Stimulated activated naive CD8-positive, alpha-beta T cell treated with anti-CD3 and anti-CD28 coated beads, Interleukin-15, Interleukin-2, amounts not matched to agents 100 ng/mL and 50 ng/mL, for 24 hours (primary cell): ENCODE results near the gene COX4I1.

Source experiments
- H3K27ac Mint-ChIP-seq: one replicate; pipeline ENCODE4 v1.8.0; 2021; ENCODE audit warnings: mild to moderate bottlenecking, mixed read lengths
- H3K27me3 Mint-ChIP-seq: one replicate; pipeline ENCODE4 v1.8.0; 2021; ENCODE audit warnings: mixed read lengths
- H3K36me3 Mint-ChIP-seq: one replicate; pipeline ENCODE4 v1.8.0; 2021; ENCODE audit warnings: low read depth, mixed read lengths
- H3K4me1 Mint-ChIP-seq: one replicate; pipeline ENCODE4 v1.8.0; 2021; ENCODE audit warnings: low read depth, mixed read lengths
- H3K4me3 Mint-ChIP-seq: one replicate; pipeline ENCODE4 v1.8.0; 2021; ENCODE audit warnings: mild to moderate bottlenecking, mixed read lengths
- H3K9me3 Mint-ChIP-seq: one replicate; pipeline ENCODE4 v1.8.0; 2021; ENCODE audit warnings: mixed read lengths

COX4I1 gene

DNA sequence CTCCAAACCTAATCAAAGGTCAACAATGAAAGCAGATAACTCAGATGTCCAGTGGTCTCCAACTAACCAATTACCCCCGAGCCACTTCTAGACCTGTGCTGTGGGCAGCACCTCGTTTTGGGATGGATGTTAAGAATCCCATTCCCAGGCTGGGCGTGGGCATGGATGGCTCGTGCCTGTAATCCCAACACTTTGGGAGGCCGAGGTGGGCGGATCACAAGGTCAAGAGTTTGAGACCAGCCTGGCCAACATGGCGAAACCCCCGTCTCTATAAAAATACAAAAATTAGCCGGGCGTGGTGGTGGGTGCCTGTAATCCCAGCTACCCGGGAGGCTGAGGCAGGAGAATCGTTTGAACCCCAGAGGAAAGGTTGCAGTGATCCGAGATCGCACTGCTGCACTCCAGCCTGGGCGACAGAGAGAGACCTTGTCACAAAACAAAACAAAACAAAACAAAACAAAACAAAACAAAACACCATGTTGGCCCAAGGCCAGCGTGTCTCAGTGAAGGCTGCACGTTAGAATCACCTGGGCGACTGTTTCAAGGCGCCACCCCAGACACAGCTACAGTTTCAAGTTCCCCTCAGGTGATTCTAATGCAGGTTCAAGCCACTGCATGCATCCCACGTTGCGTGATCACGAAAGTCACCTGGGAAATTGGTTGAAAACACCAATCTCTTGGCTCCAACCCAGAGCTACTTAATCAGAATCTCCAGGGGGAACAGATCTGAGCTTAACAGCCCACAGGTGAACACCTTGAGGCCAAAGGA, 21.3 kb downstream of the COX4I1 start:
- Mint-ChIP-seq H3K27ac (no peak overlapping the region), H3K9me3 (no peaks in the 10 kb centered on the region), H3K36me3 (no peaks in the 10 kb centered on the region), H3K27me3 (peaks cover 4% of the 10 kb centered on the region), H3K4me3 (no peak overlapping the region), H3K4me1 (peaks cover 16% of the 10 kb centered on the region)

DNA sequence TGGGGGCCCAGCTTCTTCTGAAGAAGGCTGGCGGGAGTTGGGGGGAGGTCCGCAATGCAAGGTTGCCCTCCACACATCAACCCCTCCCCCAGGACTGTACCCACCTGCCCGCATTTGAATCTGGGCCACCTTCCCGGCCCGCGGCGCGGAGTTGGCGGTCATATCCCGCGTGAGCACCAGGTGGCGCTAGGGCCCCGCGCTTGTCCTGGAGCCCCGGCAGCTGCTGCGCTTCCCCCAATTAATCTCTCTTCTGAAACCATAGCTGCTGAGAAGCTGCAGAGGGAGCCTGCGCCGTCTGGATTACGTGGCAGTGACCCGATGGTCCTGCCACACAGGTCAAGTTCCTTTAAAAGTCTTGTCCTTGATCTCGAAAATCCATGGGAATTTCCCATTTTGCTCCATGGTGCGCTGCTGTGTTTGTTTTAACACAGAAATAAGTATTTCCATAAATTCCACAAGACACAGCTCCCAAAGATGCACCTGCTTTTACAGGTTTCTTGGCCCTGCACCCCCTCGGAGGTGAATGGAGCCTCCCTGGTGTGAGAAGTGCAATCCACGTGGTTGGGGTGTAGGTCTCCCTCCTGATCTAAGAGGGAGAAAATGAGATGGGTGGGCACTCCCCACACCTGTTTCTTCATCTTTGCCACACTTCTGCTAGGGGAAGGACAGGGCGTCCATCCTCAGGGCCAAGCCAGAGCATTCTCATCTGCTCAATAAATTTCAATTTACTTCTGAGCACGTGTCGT, 22.1 kb downstream of the COX4I1 start:
- H3K36me3 Mint-ChIP-seq, result no peaks in the 10 kb centered on the region
- H3K27ac Mint-ChIP-seq, result no peak overlapping the region
- H3K4me1 Mint-ChIP-seq, result peaks cover 16% of the 10 kb centered on the region
- peaks cover 4% of the 10 kb centered on the region for H3K27me3 Mint-ChIP-seq
- H3K4me3 Mint-ChIP-seq, result no peak overlapping the region
- no peaks in the 10 kb centered on the region for H3K9me3 Mint-ChIP-seq

DNA sequence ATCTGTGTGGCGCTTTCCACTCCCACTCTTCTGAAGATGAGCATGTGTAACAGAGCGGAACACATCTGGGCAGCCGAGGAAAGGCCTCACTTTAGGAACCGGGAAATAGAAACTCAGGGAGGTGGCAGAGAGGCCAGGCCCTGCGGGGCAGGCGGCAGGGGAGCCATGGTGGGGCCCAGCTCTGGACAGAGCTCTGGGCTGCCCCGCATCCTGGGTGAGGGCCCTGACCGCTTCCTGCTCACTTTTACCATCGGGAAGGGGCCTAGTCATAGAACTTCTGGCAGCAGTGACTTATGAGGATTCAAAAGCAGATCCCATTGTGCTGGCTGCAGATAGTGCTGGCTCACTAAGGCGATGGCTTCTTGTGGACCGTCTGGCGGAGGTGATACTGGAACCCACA, 22.6 kb downstream of the COX4I1 start:
- H3K9me3 Mint-ChIP-seq, result no peaks in the 10 kb centered on the region
- no peaks in the 10 kb centered on the region for H3K36me3 Mint-ChIP-seq
- H3K4me3 Mint-ChIP-seq, result no peak overlapping the region
- H3K27ac Mint-ChIP-seq, result no peak overlapping the region
- peaks cover 4% of the 10 kb centered on the region for H3K27me3 Mint-ChIP-seq
- H3K4me1 Mint-ChIP-seq, result peaks cover 16% of the 10 kb centered on the region

DNA sequence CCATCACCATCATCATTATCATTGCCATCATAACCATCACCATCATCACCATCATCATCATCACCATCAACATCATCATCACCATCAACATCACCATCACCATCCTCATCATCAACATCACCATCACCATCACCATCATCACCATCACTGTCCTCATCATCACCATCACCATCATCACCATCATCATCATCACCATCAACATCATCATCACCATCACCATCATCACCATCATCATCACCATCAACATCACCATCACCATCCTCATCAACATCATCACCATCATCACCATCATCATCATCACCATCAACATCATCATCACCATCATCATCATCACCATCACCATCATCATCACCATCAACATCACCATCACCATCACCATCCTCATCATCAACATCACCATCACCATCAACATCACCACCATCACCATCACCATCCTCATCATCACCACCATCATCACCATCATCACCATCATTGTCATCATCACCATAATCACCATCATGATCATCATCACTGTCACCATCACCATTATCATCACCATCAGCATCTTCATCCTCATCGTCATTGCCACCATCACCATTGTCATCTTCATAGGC, 23.9 kb downstream of the COX4I1 start:
- peaks cover 16% of the 10 kb centered on the region for H3K4me1 Mint-ChIP-seq

DNA sequence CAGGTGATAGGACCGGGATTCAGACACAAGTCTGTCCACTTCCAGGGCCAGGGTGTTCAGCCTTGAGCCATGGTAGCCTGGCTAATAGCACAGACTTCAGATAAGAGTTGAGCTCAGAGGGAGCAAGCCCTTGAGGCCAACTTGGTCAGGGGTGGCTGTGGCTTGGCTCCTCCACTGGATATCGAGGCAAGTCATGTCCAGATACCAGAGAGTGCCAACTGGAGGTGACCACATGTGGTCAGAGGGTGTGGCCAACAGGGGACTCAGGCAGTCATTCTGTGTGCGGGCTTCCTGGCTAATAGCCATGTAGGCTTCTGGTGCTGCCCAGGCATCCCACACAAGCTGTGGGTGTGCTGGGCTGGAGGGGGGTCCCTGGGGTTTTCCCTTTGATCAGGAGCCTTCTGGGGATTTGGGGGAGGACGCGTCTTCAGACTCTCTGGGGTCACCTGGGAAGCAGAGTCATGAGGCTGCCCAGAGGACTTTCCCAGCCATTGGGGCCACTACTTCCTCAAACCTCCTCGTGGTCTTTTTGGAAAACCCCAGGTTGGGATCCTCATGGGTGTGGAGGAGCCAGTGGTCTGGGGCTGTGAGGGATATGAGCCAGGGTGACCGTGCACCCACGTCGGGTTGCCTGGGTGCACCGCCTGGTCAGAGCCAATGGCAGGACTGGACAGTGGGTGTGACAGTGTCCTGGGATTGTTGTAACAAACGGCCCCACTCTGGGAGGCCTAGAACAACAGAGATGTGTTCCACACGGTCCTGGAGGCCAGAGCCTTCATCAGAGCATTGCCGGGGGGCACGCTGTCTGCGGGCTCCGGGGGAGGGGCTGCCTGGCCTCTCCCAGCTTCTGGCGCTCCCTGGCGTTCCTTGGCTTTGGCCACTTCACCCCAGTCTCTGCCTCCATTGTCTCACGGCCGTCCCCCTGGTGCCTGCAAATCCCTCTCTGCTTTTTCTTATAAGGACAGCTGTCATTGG, 25.0 kb downstream of the COX4I1 start:
- Mint-ChIP-seq H3K36me3 (no peaks in the 10 kb centered on the region), H3K4me3 (no peak overlapping the region), H3K9me3 (no peaks in the 10 kb centered on the region), H3K4me1 (peaks cover 20% of the 10 kb centered on the region), H3K27me3 (peaks cover 13% of the 10 kb centered on the region), H3K27ac (no peak overlapping the region)

More for the DNA sequence above, 23.9 kb downstream of the COX4I1 start:
- Mint-ChIP-seq H3K4me3 (no peak overlapping the region), H3K36me3 (no peaks in the 10 kb centered on the region), H3K27ac (no peak overlapping the region), H3K27me3 (peaks cover 4% of the 10 kb centered on the region), H3K9me3 (no peaks in the 10 kb centered on the region)

DNA sequence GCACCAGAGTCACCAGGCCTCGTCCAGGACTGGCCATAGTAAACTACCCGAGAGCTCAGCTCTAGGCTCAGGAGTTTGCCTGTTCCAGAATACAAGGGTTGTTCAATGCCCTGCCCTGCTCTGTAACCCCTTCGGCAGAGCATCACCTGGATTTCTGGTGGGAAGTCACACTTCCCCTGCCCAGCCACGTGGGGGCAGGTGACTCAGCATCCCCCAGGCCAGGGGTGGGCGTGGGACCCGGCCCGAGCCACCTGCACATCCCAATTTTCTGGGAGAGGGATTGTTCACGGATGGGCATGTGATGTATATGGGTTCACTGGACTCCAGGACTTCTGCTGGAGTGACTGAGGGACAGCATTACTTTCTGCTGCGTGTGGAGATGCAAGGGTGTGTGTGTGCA, 25.8 kb downstream of the COX4I1 start:
- Mint-ChIP-seq H3K9me3 (no peaks in the 10 kb centered on the region), H3K36me3 (no peaks in the 10 kb centered on the region), H3K4me1 (peaks cover 23% of the 10 kb centered on the region), H3K4me3 (no peak overlapping the region), H3K27ac (no peak overlapping the region), H3K27me3 (peaks cover 15% of the 10 kb centered on the region)

DNA sequence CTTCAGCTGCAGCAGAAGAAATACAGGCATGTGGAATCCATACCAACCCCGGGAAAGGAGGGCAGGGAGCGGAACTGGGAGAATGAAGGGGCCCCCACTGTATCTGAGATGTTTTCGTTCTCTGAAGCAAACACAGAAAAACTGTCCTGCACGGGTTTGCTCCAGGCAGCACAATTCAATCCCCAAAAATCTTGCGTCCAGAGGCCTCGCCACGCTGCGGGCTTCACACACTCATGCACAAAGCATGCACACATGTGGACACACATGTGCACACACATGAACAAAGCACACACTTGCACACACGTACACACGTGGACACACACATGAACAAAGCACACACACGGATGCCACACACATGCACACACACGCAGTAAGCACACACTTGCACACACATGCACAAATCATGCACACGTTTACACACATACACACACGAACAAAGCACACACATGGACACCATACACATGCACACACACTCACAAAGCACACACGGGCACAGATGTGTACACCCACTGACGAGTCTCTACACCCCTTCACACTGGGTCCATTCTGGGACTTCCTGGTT, 27.3 kb downstream of the COX4I1 start:
- Mint-ChIP-seq H3K9me3 (no peaks in the 10 kb centered on the region), H3K4me3 (no peak overlapping the region), H3K27me3 (peaks cover 26% of the 10 kb centered on the region), H3K36me3 (no peaks in the 10 kb centered on the region), H3K4me1 (peaks cover 20% of the 10 kb centered on the region), H3K27ac (no peak overlapping the region)

DNA sequence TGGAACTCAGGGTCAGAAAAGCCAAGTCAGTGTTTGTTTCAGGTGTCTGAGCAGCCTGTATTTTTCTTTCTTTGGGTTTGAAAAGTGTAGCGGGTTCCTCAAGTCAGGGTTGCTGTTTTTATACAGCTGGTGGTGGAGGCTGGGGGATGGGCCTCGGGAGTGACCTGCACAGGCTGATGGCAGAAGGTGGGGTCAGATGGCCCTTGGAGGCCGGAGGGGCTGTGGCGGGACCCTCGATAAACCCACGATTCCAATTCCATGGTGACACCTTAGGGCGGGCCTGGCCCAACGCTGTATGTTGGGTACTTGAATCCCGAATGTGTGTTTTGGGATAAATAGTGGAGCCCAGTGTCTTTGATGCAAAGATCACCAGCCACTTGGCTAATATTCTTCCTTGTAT, 28.7 kb downstream of the COX4I1 start:
- H3K36me3 Mint-ChIP-seq, result no peaks in the 10 kb centered on the region
- H3K27me3 Mint-ChIP-seq, result peaks cover 37% of the 10 kb centered on the region
- H3K9me3 Mint-ChIP-seq, result no peaks in the 10 kb centered on the region
- no peak overlapping the region for H3K4me3 Mint-ChIP-seq
- no peak overlapping the region for H3K27ac Mint-ChIP-seq
- peaks cover 26% of the 10 kb centered on the region for H3K4me1 Mint-ChIP-seq

DNA sequence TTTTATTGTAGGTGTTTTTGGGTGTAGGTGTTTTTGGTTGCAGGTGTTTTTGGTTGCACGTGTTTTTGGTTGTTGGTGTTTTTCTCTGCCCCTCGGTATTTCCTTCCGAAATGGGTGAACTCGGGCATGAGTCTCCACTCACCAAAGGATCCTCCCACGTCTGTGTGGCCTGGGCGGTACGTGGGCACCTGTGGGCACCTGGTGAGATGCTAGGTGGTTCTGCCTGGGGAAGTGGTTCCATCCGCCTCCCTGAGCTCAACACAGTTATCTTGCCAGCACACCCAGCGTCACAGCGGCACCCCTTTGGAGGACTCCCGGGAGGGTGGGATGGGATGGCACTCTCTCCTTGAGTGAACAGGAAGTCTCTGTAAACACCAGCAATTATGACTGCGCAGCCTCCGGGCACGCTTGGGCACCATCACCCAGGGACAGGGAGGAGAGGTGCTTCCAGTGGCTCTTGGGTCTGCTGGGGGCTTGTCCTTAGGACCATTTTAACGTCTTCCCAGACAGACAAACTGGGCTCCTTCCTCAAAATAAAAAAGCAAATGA, 29.8 kb downstream of the COX4I1 start:
- Mint-ChIP-seq H3K4me3 (no peak overlapping the region), H3K9me3 (no peaks in the 10 kb centered on the region), H3K27me3 (peaks cover 39% of the 10 kb centered on the region), H3K27ac (no peak overlapping the region), H3K36me3 (no peaks in the 10 kb centered on the region), H3K4me1 (peaks cover 25% of the 10 kb centered on the region)

DNA sequence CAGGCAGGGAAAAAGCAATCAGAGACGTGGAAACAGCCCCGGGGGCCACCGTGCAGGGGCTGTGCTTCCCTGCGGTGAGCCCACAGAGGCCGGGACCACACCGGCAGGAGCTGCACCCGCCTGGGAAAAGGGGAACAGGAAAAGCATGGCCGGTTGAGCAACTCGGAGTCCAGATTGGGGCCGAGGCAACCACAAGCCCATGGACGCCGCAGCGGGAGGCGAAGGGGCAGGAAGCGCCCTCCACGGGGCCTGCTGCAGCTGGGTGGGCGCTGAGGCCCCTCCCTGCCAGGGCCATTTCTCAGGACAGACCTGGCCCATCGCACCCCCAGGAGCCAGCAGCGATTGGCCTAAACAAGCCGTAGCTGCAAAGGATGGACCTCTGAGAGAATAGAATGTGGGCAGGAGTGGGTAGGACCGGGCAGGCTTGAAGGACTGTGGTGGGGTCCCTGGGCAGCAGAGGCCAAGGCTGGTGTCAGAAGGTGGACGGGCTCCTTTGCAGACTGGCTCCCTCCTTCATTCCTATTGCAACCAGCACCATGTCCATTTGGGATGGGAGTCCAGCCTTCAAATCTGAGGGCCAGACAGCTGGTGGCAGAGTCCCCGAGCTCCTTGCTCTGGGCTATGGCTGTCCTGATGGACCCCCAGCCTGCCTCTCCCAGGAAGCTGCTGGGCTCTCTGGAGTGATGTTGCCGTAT, 30.4 kb downstream of the COX4I1 start:
- peaks cover 22% of the 10 kb centered on the region for H3K4me1 Mint-ChIP-seq
- no peak overlapping the region for H3K27ac Mint-ChIP-seq
- H3K4me3 Mint-ChIP-seq, result no peak overlapping the region
- peaks cover 39% of the 10 kb centered on the region for H3K27me3 Mint-ChIP-seq
- H3K36me3 Mint-ChIP-seq, result no peaks in the 10 kb centered on the region
- H3K9me3 Mint-ChIP-seq, result no peaks in the 10 kb centered on the region

DNA sequence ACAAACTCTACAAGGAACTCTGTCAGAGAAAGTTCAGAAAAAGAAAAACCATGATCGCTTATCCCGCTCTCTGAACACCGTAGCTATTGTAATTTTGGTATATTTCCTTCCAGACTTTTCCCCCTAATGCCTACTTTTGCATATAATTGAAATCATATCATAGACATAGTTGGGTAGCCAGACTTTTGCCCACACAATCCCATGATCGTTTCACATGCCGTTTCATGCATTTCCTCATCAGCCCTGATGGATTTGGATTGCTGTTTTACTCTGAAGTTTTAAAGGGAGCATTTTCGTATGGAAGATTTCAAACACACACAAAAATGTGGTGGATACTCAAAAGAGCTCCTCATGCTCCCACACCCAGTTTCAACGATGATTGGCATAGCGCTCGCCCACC, 31.3 kb downstream of the COX4I1 start:
- Mint-ChIP-seq H3K27ac (no peak overlapping the region), H3K4me3 (no peak overlapping the region), H3K4me1 (peaks cover 22% of the 10 kb centered on the region), H3K36me3 (no peaks in the 10 kb centered on the region), H3K9me3 (no peaks in the 10 kb centered on the region), H3K27me3 (peaks cover 39% of the 10 kb centered on the region)

DNA sequence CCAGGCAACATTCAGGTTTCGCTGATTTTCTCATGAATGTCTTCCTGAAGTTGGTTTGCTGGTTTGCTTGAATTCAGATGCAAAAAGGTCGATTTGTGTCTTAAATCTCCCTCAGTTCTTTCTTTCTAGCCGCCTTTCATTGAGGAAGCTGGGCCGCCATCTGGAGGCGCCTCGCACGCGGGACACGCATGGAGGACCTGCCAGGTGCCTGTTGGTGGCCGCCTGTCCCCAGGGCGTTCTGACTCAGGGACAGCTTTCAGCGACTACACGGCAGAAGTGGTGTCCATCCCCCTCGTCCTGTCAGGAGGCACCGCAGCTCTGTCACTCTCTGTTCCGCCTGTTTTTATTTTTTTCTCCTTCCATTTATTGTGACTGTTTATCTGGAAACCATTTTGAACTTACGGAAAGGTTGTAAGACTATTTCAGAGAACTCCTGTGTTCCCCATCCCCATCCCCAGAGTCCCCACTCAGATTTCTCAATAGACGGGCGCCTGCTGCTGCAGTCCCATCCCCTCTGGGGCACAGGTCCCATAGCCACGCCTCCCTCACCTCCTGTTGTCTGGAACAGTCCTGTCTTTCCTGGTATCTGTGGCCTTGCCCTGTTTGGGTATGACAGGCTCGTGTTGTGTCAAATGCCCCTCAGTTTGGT, 33.2 kb downstream of the COX4I1 start:
- H3K4me3 Mint-ChIP-seq, result no peak overlapping the region
- no peak overlapping the region for H3K27ac Mint-ChIP-seq
- H3K4me1 Mint-ChIP-seq, result peaks cover 22% of the 10 kb centered on the region
- no peaks in the 10 kb centered on the region for H3K36me3 Mint-ChIP-seq
- peaks cover 46% of the 10 kb centered on the region for H3K27me3 Mint-ChIP-seq
- H3K9me3 Mint-ChIP-seq, result no peaks in the 10 kb centered on the region

DNA sequence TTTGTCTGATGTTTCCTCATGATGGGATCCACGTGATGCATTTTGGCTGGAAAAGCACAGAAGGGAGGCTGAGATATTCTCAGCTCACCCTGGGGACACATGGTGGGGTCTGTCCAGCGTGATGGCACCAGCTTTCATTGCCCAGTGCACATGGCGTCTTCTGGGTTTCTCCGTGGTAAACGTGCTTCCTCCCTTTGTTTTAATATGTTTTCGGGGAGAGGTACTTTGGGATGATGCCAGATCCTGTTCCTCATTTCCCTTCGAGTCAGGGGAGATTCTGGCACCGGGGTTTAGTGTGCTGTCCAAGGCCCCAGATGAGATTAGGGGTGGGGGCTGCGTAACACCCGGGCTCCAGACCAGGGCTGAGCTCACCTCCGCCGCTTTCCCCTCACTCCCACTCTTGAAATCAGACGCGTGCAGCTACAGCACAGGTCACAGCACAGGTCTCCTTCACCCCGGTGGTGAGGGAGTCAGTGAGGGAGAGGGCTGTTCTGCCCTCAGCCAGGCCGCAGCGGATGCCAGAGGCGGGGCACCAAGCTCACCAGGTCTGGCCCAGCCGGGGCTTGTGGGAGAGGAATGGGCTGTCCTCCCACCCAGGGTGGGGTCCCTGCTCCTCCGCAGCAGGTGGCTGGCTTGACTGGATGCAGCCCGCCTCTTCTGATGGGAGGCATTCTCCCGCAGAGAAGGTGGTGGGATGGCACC, 33.9 kb downstream of the COX4I1 start:
- no peak overlapping the region for H3K4me3 Mint-ChIP-seq

More for the DNA sequence above, 33.9 kb downstream of the COX4I1 start:
- Mint-ChIP-seq H3K27ac (no peak overlapping the region), H3K27me3 (peaks cover 50% of the 10 kb centered on the region), H3K36me3 (no peaks in the 10 kb centered on the region), H3K4me1 (peaks cover 22% of the 10 kb centered on the region), H3K9me3 (no peaks in the 10 kb centered on the region)
